GM23248 (cell line): ENCODE measurements around the gene RALGPS1. TPM values are rescaled to one million over a fixed set of nuclear protein-coding genes. Genes with fewer than 3 reads are reported as not detected.
A peak's percentile ranks its signal among the peaks of the same experiment; 100 is the strongest.

ENCODE experiments used
- DNase-seq: peaks from one replicate; pipeline ENCODE4 v3.0.0-alpha.2; 2015
- H2AFZ ChIP-seq: fragments of 200-600 bp; sonication (generic); 2 replicates; pipeline ENCODE4 v1.6.1; 2016; ENCODE audit warnings: antibody characterized with exemption
- H3F3A ChIP-seq: fragments of 200-600 bp; sonication (generic); 2 replicates; pipeline ENCODE4 v1.6.1; 2016; ENCODE audit warnings: mild to moderate bottlenecking, antibody characterized with exemption, mixed run types; ENCODE audit not compliant: insufficient read depth
- H3K27ac ChIP-seq: fragments of 200-600 bp; sonication (generic); 2 replicates; pipeline ENCODE4 v1.5.1; 2016; ENCODE audit warnings: mild to moderate bottlenecking
- H3K27me3 ChIP-seq: fragments of 200-600 bp; sonication (generic); replicated peaks from 2 replicates; pipeline ENCODE4 v1.6.1; 2016; ENCODE audit warnings: mild to moderate bottlenecking; ENCODE audit not compliant: insufficient read depth
- H3K36me3 ChIP-seq: fragments of 200-600 bp; sonication (generic); 2 replicates; pipeline ENCODE4 v1.6.1; 2016; ENCODE audit warnings: low read depth, mild to moderate bottlenecking
- H3K4me1 ChIP-seq: fragments of 200-600 bp; sonication (generic); 2 replicates; pipeline ENCODE4 v1.6.1; 2016; ENCODE audit warnings: mild to moderate bottlenecking; ENCODE audit not compliant: insufficient read depth
- H3K4me2 ChIP-seq: fragments of 200-600 bp; sonication (generic); one replicate; pipeline ENCODE4 v1.6.1; 2016; ENCODE audit warnings: mild to moderate bottlenecking; ENCODE audit not compliant: unreplicated experiment
- H3K4me3 ChIP-seq: fragments of 200-600 bp; sonication (generic); 2 replicates; pipeline ENCODE4 v1.5.1; 2016; ENCODE audit warnings: mild to moderate bottlenecking
- H3K79me2 ChIP-seq: fragments of 200-600 bp; sonication (generic); 2 replicates; pipeline ENCODE4 v1.6.1; 2016; ENCODE audit warnings: mild to moderate bottlenecking; ENCODE audit not compliant: insufficient read depth
- H3K9ac ChIP-seq: fragments of 200-600 bp; sonication (generic); 2 replicates; pipeline ENCODE4 v1.6.1; 2016; ENCODE audit warnings: mild to moderate bottlenecking
- H3K9me2 ChIP-seq: fragments of 200-600 bp; sonication (generic); 2 replicates; pipeline ENCODE4 v1.6.1; 2016; ENCODE audit warnings: mixed run types, mild to moderate bottlenecking, moderate library complexity; ENCODE audit not compliant: insufficient read depth
- H3K9me3 ChIP-seq: fragments of 200-600 bp; sonication (generic); one replicate; pipeline ENCODE4 v1.6.1; 2017; ENCODE audit warnings: low read depth
- H4K20me1 ChIP-seq: fragments of 200-600 bp; sonication (generic); 2 replicates; pipeline ENCODE4 v1.6.0; 2016; ENCODE audit not compliant: insufficient read depth
- EZH2 ChIP-seq: fragments of 200-600 bp; sonication (generic); IDR thresholded peaks from 2 replicates; pipeline ENCODE4 v1.6.1; 2018; ENCODE audit warnings: antibody characterized with exemption, mild to moderate bottlenecking; ENCODE audit not compliant: insufficient read depth, poor library complexity, severe bottlenecking
- EZH2phosphoT487 ChIP-seq: fragments of 200-600 bp; sonication (generic); IDR thresholded peaks from 2 replicates; pipeline ENCODE4 v1.6.1; 2018; ENCODE audit warnings: antibody characterized with exemption, moderate library complexity, mild to moderate bottlenecking, low read depth; ENCODE audit not compliant: insufficient read depth
- WGBS, 2 experiments: methylation state at CpG; one replicate each; pipeline ENCODE4 v1.1.6; 2015 to 2017; ENCODE audit warnings: low lambda C conversion rate in 2 of 2, low coverage in 1 of 2; ENCODE audit errors: missing lambda C conversion rate in 2 of 2; 5-methylcytosine and 5-hydroxymethylcytosine counted together
- in situ Hi-C: fragments of 300-500 bp; cut with MboI; formaldehyde crosslinking; loops from 2 replicates; pipeline ENCODE4 v1.15.0; 2020
- polyA plus RNA-seq: library from polyadenylated mRNA; unstranded; fragments of >200 nt; fragmentation: Nextera tagmentation; extraction: Ambion mirVana; gene quantifications from 2 replicates; pipeline ENCODE4 v1.2.1, GENCODE V29; 2016
- total RNA-seq: library from RNA; depleted of rRNA; stranded (reverse); fragments of >200 nt; shearing (Covaris generic); gene quantifications from 2 replicates; pipeline ENCODE4 v1.2.3, GENCODE V29; 2014

The RALGPS1 gene
- total and polyA plus RNA-seq, 2 experiments from 2014 or later = 0.54 to 1.8 TPM

- no peaks in the 10 kb centered on the region for H3K9me3 ChIP-seq
- peaks cover 33% of the 10 kb centered on the region for H3K27me3 ChIP-seq
- no peaks in the 10 kb centered on the region for H4K20me1 ChIP-seq
- H3K36me3 ChIP-seq = no peaks in the 10 kb centered on the region
- no peak overlapping the region for H3K27ac ChIP-seq
- H3F3A ChIP-seq = no peaks in the 10 kb centered on the region
- no peak overlapping the region for H2AFZ ChIP-seq
- H3K9me2 ChIP-seq = no peaks in the 10 kb centered on the region
- no peak overlapping the region for H3K9ac ChIP-seq
- H3K4me2 ChIP-seq = no peak overlapping the region
- WGBS, 2 experiments = 72 to 87% methylated on average over 6 of the region's 6 CpGs
- H3K4me1 ChIP-seq = peaks cover 4% of the 10 kb centered on the region; the same call in 1 of the 2 replicates
- no peak for TF ChIP-seq EZH2phosphoT487
- TF ChIP-seq EZH2 = no peak
- H3K79me2 ChIP-seq = no peaks in the 10 kb centered on the region
- no peak for DNase-seq
- in situ Hi-C loops = no loop called here
- H3K4me3 ChIP-seq = no peak overlapping the region
These were observed 304.9 kb downstream of the RALGPS1 start for GRCh38 chr9:127219520-127219919.

GRCh38 chr9:127221695-127222094 lies 307.1 kb downstream of the RALGPS1 start:
- TF ChIP-seq EZH2phosphoT487 = no peak
- TF ChIP-seq EZH2 = no peak

GRCh38 chr9:127222388-127223095 lies 308.0 kb downstream of the RALGPS1 start:
- H3K27me3 ChIP-seq = peaks cover 33% of the 10 kb centered on the region
- TF ChIP-seq EZH2 = no peak
- TF ChIP-seq EZH2phosphoT487 = no peak
- in situ Hi-C loops = no loop called here
- H3K79me2 ChIP-seq = no peaks in the 10 kb centered on the region
- no peaks in the 10 kb centered on the region for H3K9me3 ChIP-seq
- no peaks in the 10 kb centered on the region for H4K20me1 ChIP-seq
- H2AFZ ChIP-seq = no peak overlapping the region
- H3K4me1 ChIP-seq = no peaks in the 10 kb centered on the region
- no peaks in the 10 kb centered on the region for H3K36me3 ChIP-seq
- H3K9ac ChIP-seq = no peak overlapping the region
- no peak overlapping the region for H3K4me3 ChIP-seq
- H3K27ac ChIP-seq = no peak overlapping the region
- no peak for DNase-seq
- H3K9me2 ChIP-seq = no peaks in the 10 kb centered on the region
- no peak overlapping the region for H3K4me2 ChIP-seq
- no peaks in the 10 kb centered on the region for H3F3A ChIP-seq
- 62% methylated on average over 15 of the region's 15 CpGs for WGBS, 2 experiments

More at GRCh38 chr9:127221695-127222094, 307.1 kb downstream of the RALGPS1 start:
- Histone ChIP-seq H3K4me1 (no peaks in the 10 kb centered on the region), H3F3A (no peaks in the 10 kb centered on the region), H2AFZ (no peak overlapping the region), H3K4me3 (no peak overlapping the region), H3K9ac (no peak overlapping the region), H3K36me3 (no peaks in the 10 kb centered on the region), H4K20me1 (no peaks in the 10 kb centered on the region), H3K27ac (no peak overlapping the region), H3K9me3 (no peaks in the 10 kb centered on the region), H3K9me2 (no peaks in the 10 kb centered on the region), H3K27me3 (peaks cover 33% of the 10 kb centered on the region), H3K4me2 (no peak overlapping the region), H3K79me2 (no peaks in the 10 kb centered on the region)
- WGBS, 2 experiments = 82 to 85% methylated on average over 2 of the region's 2 CpGs
- no peak for DNase-seq
- in situ Hi-C loops = no loop called here

- Histone ChIP-seq H3K4me3 (no peak overlapping the region), H3K9me3 (no peaks in the 10 kb centered on the region), H2AFZ (no peak overlapping the region), H3F3A (no peaks in the 10 kb centered on the region), H3K27me3 (peaks cover 33% of the 10 kb centered on the region), H3K27ac (no peak overlapping the region), H3K36me3 (no peaks in the 10 kb centered on the region), H4K20me1 (no peaks in the 10 kb centered on the region), H3K4me2 (no peak overlapping the region), H3K79me2 (no peaks in the 10 kb centered on the region), H3K4me1 (no peaks in the 10 kb centered on the region), H3K9me2 (no peaks in the 10 kb centered on the region), H3K9ac (no peak overlapping the region)
- WGBS, 2 experiments = 30 to 35% methylated on average over 4 of the region's 4 CpGs
- DNase-seq = no peak
- in situ Hi-C loops = no loop called here
- TF ChIP-seq EZH2 (no peak), EZH2phosphoT487 (no peak)
These were observed 308.7 kb downstream of the RALGPS1 start for GRCh38 chr9:127223266-127223665.

- Histone ChIP-seq H3K36me3 (no peaks in the 10 kb centered on the region), H3K27ac (no peak overlapping the region), H3K4me1 (no peaks in the 10 kb centered on the region), H3K79me2 (no peaks in the 10 kb centered on the region), H3K9me2 (no peaks in the 10 kb centered on the region), H2AFZ (no peak overlapping the region), H4K20me1 (no peaks in the 10 kb centered on the region), H3K27me3 (peaks cover 33% of the 10 kb centered on the region), H3F3A (no peaks in the 10 kb centered on the region), H3K9ac (no peak overlapping the region), H3K4me2 (no peak overlapping the region), H3K9me3 (no peaks in the 10 kb centered on the region), H3K4me3 (peak overlapping the region; percentile 61; the same call in 1 of the 2 replicates)
- no peak for DNase-seq
- WGBS, 2 experiments = 23 to 31% methylated on average over 7 to 8 of the region's 8 CpGs
- TF ChIP-seq EZH2 (no peak), EZH2phosphoT487 (no peak)
- in situ Hi-C loops = no loop called here
These were observed 309.2 kb downstream of the RALGPS1 start for GRCh38 chr9:127223810-127224177.
